Measurements from ENCODE around the gene NAT9. TPM values are rescaled to one million over a fixed set of nuclear protein-coding genes. Genes with fewer than 3 reads are reported as not detected.

The NAT9 gene
- polyA plus RNA-seq, 4 donors, result 41.6 to 47.2 (median 43.9) TPM

GRCh38 chr17:74748529-74749278 is 27.4 kb downstream of the NAT9 start, which contains the start of gene NHERF1:
NHERF1 (plus strand) TSS chr17:74748628; CDS start chr17:74748847, 219 bp downstream.
- peak in 3 of 4 donors; percentile 84 to 88 (median 87) for DNase-seq (ENCODE audit: low read depth in 4 of 4, low spot score in 3 of 4)

GRCh38 chr17:74748279-74748528 is 27.9 kb downstream of the NAT9 start:
- DNase-seq (ENCODE audit: low read depth in 4 of 4, low spot score in 3 of 4), result no peak

GRCh38 chr17:74746922-74747321 is 29.2 kb downstream of the NAT9 start:
- DNase-seq (ENCODE audit: low read depth in 4 of 4, low spot score in 3 of 4), result no peak

- no peak for DNase-seq (ENCODE audit: low read depth in 4 of 4, low spot score in 3 of 4)
These were observed 29.8 kb downstream of the NAT9 start for GRCh38 chr17:74746376-74746775.

GRCh38 chr17:74745548-74746177 is 30.5 kb downstream of the NAT9 start:
- no peak for DNase-seq (ENCODE audit: low read depth in 4 of 4, low spot score in 3 of 4)

- DNase-seq (ENCODE audit: low read depth in 4 of 4, low spot score in 3 of 4), result no peak
These were observed 31.2 kb downstream of the NAT9 start for GRCh38 chr17:74744714-74745547.

- DNase-seq (ENCODE audit: low read depth in 4 of 4, low spot score in 3 of 4), result no peak
These were observed 31.8 kb downstream of the NAT9 start for GRCh38 chr17:74744349-74744713.

- DNase-seq (ENCODE audit: low read depth in 4 of 4, low spot score in 3 of 4), result no peak
These were observed 32.4 kb downstream of the NAT9 start for GRCh38 chr17:74743755-74744154.

- no peak for DNase-seq (ENCODE audit: low read depth in 4 of 4, low spot score in 3 of 4)
These were observed 33.1 kb downstream of the NAT9 start for GRCh38 chr17:74742978-74743545.

GRCh38 chr17:74742153-74742515 is 34.0 kb downstream of the NAT9 start:
- DNase-seq (ENCODE audit: low read depth in 4 of 4, low spot score in 3 of 4), result no peak

- DNase-seq (ENCODE audit: low read depth in 4 of 4, low spot score in 3 of 4), result no peak
These were observed 35.3 kb downstream of the NAT9 start for GRCh38 chr17:74740641-74741387.

- DNase-seq (ENCODE audit: low read depth in 4 of 4, low spot score in 3 of 4), result no peak
These were observed 36.0 kb downstream of the NAT9 start for GRCh38 chr17:74740173-74740572.

GRCh38 chr17:74739227-74739831 is 36.8 kb downstream of the NAT9 start:
- DNase-seq (ENCODE audit: low read depth in 4 of 4, low spot score in 3 of 4), result no peak

GRCh38 chr17:74738051-74738996 is 37.8 kb downstream of the NAT9 start:
- DNase-seq (ENCODE audit: low read depth in 4 of 4, low spot score in 3 of 4), result no peak

GRCh38 chr17:74737299-74738050 is 38.7 kb downstream of the NAT9 start:
- no peak for DNase-seq (ENCODE audit: low read depth in 4 of 4, low spot score in 3 of 4)

- no peak for DNase-seq (ENCODE audit: low read depth in 4 of 4, low spot score in 3 of 4)
These were observed 39.4 kb downstream of the NAT9 start, which contains the start of gene RAB37 for GRCh38 chr17:74736513-74737298. RAB37 (plus strand) TSS chr17:74737256; CDS start chr17:74737273, 17 bp downstream.

GRCh38 chr17:74734256-74734655 is 41.9 kb downstream of the NAT9 start:
- DNase-seq (ENCODE audit: low read depth in 4 of 4, low spot score in 3 of 4), result no peak
